Astrocyte (in vitro differentiated cells and primary cell): ENCODE data around the gene LDLRAD4.

ENCODE experiments used
- EZH2 ChIP-seq: IDR thresholded peaks from 2 replicates; pipeline ENCODE4 v1.6.1; 2012; ENCODE audit warnings: mild to moderate bottlenecking, low read length, inconsistent platforms; ENCODE audit not compliant: insufficient read depth
- TF ChIP-seq, protein P1 (sequence below): IDR thresholded peaks from 2 replicates; pipeline ENCODE4 v1.5.1; 2011; ENCODE audit warnings: low read depth, mild to moderate bottlenecking, inconsistent platforms, low read length, moderate library complexity; ENCODE audit not compliant: insufficient read depth

- TF ChIP-seq, protein P1, sequence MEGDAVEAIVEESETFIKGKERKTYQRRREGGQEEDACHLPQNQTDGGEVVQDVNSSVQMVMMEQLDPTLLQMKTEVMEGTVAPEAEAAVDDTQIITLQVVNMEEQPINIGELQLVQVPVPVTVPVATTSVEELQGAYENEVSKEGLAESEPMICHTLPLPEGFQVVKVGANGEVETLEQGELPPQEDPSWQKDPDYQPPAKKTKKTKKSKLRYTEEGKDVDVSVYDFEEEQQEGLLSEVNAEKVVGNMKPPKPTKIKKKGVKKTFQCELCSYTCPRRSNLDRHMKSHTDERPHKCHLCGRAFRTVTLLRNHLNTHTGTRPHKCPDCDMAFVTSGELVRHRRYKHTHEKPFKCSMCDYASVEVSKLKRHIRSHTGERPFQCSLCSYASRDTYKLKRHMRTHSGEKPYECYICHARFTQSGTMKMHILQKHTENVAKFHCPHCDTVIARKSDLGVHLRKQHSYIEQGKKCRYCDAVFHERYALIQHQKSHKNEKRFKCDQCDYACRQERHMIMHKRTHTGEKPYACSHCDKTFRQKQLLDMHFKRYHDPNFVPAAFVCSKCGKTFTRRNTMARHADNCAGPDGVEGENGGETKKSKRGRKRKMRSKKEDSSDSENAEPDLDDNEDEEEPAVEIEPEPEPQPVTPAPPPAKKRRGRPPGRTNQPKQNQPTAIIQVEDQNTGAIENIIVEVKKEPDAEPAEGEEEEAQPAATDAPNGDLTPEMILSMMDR: no peak
- TF ChIP-seq EZH2: no peak
Measured at GRCh38 chr18:13439461-13439860, 220.9 kb downstream of the LDLRAD4 start.
